GM19240 (cell line): ENCODE results near the gene SAA4.
"Not testable (repeated sequence)": the region's sequence is repeated elsewhere in the genome, so short reads cannot be mapped to it uniquely, and the experiment has no call there.

ENCODE experiments used
- DNase-seq: peaks from one replicate; pipeline ENCODE4 v3.0.0; 2011; ENCODE audit warnings: low spot score; ENCODE audit not compliant: insufficient read length

Gene SAA4

GRCh38 chr11:18236664-18237356 lies at the start of gene SAA4:
TSS of gene SAA4 (minus strand) at chr11:18236802. CDS start at chr11:18235926, 876 bp downstream.
- DNase-seq, result no peak

- no peak for DNase-seq
Observed at GRCh38 chr11:18285841-18286240, 49.2 kb upstream of the SAA4 start.

DNA sequence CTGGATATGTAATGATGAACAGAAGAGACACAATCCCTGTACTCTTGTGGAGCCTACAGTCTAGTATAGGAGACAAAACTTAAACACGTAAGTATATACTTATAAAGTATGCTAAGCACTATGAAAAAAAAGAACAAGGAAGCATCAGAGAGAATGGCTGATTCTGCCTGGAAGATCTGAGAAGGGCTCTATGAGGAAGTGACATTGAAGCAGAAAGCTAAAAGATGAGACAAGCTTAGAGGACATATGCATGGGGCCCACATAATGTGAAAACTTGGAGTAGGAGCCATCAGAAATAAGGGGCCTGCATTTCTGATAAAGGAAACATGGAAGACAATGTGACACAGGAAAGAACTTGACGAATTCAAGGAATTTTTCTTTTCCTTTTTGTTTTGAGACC lies 46.0 kb upstream of the SAA4 start:
- no peak for DNase-seq

DNA sequence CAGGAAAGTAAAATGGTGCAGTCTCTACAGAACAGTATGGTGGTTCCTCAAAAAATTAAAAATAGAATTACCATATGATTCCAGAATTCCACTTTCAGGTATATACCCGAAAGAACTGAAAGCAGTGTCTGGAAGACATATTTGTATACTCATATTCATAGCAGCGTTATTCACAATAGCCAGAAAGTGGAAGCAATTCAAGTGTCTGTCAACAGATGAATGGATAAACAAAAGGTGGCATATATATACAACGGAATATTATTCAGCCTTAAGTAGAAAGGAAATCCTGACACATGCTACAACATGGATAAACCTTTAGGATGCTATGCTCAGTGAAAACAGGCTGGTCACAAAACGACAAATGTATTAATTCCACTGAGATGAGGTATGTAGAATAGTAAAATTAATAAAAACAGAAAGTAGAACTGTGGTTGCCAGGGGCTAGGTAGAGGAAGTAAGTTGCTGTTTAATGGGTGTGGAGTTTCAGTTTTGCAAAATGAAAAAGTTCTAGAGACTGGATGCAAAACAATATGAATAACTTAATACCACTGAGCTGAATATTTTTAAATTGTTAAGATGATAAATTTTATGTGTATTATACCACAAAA lies 43.9 kb upstream of the SAA4 start:
- DNase-seq, result peak; percentile 27

DNA sequence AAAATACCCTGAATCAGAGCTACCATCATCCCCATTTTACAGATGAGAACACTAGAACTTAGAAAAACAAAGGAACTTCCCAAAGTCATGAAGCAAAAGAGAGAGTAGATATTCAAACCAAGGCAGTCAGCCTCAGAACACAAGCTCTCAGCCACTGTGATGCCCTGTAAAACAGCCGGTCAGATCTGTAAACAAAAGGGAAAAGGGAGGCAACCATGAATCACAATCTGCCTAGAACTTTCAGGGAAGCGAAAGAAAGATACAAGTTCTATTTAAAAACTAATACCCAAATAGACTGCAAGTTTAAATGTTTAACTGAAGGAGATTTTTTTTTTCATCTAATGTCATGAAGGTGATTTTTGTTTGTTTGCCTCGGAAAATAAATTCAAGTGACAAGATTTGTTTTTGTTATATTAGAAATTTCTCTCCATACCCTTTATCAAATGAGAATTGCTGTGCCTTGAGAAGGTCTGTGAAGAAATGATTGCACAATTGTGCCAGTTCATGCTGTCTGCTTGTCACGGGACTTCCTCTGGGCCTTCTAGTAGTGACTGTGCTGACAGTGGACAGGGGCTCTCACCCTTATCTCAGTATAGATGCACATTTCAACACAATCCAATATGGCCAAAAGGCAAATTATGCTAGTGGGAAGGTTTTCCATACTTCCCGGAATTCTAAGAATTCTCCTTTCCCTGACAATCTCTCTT lies 41.1 kb upstream of the SAA4 start:
- DNase-seq, result no peak

DNA sequence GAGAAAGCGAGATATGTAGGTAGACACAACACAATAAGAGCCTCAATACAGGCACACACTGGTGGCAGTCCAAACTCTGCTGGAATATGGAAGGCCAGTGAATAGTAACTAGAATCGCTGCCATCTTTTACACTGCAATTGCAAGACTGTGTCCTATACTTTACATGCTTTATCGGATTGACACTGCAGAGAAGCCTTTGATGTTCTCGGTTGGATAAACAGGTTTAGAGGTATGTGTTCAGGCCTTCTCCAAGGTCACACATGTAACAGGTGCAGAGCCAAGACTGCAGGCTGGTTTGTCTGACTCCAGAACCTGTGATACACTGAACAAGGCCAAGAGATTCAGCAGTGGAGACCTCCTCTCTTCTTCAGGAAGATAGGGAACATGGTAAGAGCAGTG lies 34.6 kb upstream of the SAA4 start:
- DNase-seq, result no peak

GRCh38 chr11:18270102-18270501 lies 33.5 kb upstream of the SAA4 start:
- no peak for DNase-seq

- DNase-seq, result not testable (repeated sequence)
Observed at GRCh38 chr11:18269252-18269651, 32.6 kb upstream of the SAA4 start.

DNA sequence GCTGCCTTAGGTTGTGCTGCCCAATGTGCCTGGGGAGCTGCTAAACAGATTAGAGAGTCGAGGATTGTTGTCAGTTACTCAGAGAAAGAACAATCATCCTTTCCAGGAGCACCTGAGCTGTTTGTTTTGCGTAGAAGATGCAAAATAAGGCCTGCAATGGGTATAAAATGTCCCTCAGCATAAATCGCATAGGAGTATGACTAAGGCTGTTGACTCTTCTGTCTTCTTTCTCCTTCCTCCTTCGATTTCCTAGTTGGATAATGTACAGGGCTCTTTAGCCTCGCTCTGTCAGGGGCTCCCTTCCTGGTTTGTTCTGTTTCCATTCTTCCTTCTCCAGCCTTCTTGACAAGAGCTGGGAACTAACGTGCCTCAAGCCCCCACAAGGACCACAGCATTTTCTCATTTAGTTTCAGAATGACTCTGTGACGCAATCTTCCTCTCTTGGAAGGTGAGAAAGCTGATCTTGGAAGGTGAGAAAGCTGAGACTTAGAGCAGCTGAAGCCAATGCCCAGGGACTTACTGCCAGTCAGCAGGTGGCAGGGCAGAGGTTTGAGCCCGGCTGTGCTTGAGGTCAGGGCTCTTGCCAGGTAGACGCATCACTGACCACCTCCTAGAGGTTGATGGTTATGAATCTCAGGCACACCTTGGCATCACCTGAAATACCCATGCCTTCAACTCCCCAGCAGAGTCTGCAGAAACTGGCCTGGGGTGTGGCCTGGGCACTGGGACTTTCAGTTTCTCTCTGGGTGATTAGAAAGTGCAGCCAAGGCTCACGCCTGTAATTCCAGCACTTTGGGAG lies 30.9 kb upstream of the SAA4 start:
- DNase-seq, result not testable (repeated sequence)

- DNase-seq, result no peak
Observed at GRCh38 chr11:18265949-18266348, 29.3 kb upstream of the SAA4 start, which contains the start of gene SAA1. TSS of gene SAA1 (plus strand) at chr11:18266264. CDS start at chr11:18266888, 624 bp downstream.

DNA sequence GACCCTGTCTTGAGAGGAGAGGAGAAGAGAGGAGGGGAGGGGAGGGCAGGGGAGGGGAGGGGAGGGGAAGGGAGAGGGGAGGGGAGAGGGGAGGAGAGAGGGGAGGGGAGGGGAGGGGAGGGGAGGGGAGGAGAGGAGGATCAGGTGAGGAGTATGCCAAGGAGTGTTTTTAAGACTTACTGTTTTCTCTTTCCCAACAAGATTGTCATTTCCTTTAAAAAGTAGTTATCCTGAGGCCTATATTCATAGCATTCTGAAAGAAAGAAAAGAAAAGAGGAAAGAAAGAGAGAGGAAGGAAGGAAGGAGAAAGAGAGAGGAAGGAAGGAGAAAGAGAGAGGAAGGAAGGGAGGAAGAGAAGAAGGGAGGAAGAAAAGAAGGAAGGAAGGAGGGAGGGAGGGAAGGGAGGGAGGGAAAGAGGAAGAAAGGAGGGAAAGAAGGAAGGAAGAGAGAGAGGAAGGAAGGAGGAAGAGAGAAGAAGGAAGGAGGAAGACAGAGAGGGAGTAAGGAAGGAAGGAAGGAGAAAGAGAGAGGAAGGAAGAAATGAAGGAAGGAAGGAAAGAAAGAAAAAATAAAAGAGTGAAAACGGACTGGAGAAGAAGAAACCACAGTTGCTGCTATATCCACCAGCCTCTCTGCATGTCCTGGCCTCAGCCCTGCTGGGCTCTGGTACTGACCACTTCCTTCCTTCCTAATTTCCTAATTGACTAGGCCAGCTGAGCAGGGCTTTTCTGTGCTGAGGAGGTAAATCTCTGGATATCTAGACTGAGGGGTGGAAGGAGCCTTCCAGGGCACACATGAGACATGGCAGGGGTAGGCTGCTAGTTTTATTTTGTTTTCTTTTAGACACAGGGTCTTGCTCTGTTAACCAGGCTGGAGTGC lies 28.3 kb upstream of the SAA4 start:
- no peak for DNase-seq

DNA sequence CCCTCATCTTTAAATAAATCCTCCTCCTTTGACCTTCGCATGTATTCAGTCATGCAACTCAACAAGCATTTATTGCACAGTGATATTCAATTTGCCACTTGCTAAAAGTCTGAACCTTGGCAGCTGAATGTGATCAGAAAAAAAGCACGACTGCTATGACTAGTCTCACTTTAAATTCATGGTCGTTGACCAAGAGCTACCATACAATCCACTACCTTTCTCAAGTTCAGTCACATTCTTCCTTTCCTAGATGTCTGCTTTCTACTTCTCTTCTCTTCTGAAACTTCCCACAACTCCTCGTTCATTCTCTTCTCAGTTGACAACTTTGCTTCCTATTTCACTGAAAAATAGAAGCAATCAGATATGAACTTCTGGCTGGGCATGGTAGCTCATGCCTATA lies 27.4 kb upstream of the SAA4 start:
- DNase-seq, result no peak

GRCh38 chr11:18262681-18263350 lies 26.2 kb upstream of the SAA4 start:
- not testable (repeated sequence) for DNase-seq

DNA sequence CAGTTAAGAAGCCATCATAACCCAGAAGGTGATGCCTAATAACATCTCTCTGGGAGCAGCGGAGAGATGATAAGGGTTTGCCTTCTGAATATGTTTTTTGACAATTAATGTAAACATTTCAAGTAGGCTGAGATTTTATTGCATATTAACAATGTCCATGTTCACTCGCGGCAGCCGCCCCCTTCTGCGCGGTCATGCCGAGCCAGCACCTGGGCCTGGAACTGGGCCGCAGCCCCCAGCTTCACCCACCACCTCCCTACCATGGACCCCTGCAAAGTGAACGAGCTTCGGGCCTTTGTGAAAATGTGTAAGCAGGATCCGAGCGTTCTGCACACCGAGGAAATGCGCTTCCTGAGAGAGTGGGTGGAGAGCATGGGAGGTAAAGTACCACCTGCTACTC lies 25.1 kb upstream of the SAA4 start:
- DNase-seq, result no peak

DNA sequence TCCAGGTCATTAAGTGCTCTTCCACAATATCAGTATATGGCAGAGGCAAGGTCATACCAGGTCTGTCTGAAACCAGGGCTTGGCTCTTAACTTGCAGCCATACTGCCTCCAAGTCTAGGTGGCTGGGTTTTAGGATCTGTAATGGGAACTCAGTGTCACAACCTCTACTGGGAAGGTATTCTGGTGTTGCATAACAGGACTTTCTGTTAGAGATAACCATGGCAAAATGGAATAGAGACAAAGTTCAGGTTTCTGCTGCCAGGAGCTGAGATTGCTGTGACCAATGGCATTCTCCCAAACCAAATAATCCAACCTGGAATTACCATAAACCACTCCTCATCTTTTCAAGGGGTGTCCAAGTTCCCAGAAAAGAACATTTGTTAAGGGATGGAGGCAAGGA lies 22.7 kb upstream of the SAA4 start:
- no peak for DNase-seq

GRCh38 chr11:18254781-18255361 lies 18.3 kb upstream of the SAA4 start:
- DNase-seq, result no peak

DNA sequence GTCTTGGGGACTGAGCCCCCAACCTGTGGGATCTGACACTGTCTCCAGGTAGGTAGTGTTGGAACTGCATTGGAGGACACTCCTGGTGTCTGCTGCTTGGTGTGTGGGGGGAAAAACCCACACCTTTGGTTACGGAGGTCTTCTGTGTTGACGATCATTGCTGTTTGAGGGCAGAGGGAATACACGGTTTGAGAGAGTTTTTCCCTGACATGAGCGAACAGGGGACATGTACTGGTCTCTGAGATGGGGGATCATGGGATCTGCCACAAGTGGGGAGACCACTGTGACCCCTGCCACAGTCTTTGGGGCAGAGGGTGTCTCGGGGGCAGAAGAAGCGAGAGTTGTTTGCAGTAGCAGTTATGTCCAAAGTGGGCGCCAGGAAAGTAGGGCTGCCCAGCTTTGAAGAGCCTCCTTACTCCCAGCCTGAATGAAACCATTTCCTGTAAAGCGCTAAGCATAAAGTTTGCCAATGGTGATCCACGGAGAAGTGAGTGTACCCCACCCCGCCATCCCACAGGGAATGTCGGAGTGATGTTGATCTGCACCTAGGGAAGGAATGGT lies 17.3 kb upstream of the SAA4 start:
- DNase-seq, result no peak

DNA sequence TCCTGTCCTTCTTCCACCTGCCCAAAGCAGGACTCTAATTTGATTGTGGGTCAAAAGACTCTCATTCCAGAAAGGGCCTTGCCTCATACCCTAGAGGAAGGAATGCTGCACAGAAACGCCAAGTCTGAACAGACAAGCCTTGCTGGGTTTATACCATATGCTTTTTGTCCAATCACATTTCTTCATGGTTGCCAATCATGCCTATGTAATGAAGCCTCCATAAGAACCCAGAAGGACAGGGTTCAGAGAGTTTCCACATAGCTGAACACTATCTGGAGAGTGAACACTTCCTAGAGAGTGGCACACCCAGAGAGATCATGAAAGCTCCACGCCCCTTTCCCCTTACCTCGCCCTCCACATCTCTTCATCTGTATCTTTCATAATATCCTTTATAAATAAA lies 16.6 kb upstream of the SAA4 start:
- DNase-seq, result no peak

GRCh38 chr11:18248561-18248960 lies 12.0 kb upstream of the SAA4 start, which contains the start of gene SAA2:
TSS of gene SAA2 (minus strand) at chr11:18248668. CDS start at chr11:18248011, 657 bp downstream.
- DNase-seq, result no peak
